ENCODE measurements around the gene DDR2.

- TF ChIP-seq CSRNP3 (CRISPR knock-in tag; IDR thresholded peaks at IDR 0.05): no peak
- no peak for TF ChIP-seq SNAI2 (CRISPR knock-in tag; IDR thresholded peaks at IDR 0.05)
- TF ChIP-seq, protein P1, sequence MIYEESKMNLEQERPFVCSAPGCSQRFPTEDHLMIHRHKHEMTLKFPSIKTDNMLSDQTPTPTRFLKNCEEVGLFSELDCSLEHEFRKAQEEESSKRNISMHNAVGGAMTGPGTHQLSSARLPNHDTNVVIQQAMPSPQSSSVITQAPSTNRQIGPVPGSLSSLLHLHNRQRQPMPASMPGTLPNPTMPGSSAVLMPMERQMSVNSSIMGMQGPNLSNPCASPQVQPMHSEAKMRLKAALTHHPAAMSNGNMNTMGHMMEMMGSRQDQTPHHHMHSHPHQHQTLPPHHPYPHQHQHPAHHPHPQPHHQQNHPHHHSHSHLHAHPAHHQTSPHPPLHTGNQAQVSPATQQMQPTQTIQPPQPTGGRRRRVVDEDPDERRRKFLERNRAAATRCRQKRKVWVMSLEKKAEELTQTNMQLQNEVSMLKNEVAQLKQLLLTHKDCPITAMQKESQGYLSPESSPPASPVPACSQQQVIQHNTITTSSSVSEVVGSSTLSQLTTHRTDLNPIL (CRISPR knock-in tag; IDR thresholded peaks at IDR 0.05; ENCODE audit: low read depth): no peak
- TF ChIP-seq ARNTL (CRISPR knock-in tag; IDR thresholded peaks at IDR 0.05; ENCODE audit: borderline replicate concordance, low read depth): no peak
- TF ChIP-seq RARB (CRISPR knock-in tag; IDR thresholded peaks at IDR 0.05): no peak
- no peak for TF ChIP-seq OSR1 (CRISPR knock-in tag; IDR thresholded peaks at IDR 0.05)
- TF ChIP-seq, protein P2, sequence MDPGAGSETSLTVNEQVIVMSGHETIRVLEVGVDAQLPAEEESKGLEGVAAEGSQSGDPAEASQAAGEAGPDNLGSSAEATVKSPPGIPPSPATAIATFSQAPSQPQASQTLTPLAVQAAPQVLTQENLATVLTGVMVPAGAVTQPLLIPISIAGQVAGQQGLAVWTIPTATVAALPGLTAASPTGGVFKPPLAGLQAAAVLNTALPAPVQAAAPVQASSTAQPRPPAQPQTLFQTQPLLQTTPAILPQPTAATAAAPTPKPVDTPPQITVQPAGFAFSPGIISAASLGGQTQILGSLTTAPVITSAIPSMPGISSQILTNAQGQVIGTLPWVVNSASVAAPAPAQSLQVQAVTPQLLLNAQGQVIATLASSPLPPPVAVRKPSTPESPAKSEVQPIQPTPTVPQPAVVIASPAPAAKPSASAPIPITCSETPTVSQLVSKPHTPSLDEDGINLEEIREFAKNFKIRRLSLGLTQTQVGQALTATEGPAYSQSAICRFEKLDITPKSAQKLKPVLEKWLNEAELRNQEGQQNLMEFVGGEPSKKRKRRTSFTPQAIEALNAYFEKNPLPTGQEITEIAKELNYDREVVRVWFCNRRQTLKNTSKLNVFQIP (CRISPR knock-in tag; IDR thresholded peaks at IDR 0.05; ENCODE audit: borderline replicate concordance, low read depth): no peak
- no peak for TF ChIP-seq PATZ1 (CRISPR knock-in tag; IDR thresholded peaks at IDR 0.05; ENCODE audit: borderline replicate concordance)
- TF ChIP-seq ZFP3 (CRISPR knock-in tag; IDR thresholded peaks at IDR 0.05): no peak
- no peak for TF ChIP-seq TSHZ2 (CRISPR knock-in tag; IDR thresholded peaks at IDR 0.05)
- TF ChIP-seq ZNF8 (CRISPR knock-in tag; IDR thresholded peaks at IDR 0.05): no peak
- no peak for TF ChIP-seq ZC3H10 (CRISPR knock-in tag; IDR thresholded peaks at IDR 0.05)
- no peak for TF ChIP-seq ESRRG (CRISPR knock-in tag; IDR thresholded peaks at IDR 0.05)
Observed at GRCh38 chr1:162782671-162783070, 150.4 kb downstream of the DDR2 start.

All from SK-N-SH treated with all-trans-retinoic acid at 6 μM for 48 hours (cell line).